Measurements from ENCODE around the gene INHBC.

INHBC gene

DNA sequence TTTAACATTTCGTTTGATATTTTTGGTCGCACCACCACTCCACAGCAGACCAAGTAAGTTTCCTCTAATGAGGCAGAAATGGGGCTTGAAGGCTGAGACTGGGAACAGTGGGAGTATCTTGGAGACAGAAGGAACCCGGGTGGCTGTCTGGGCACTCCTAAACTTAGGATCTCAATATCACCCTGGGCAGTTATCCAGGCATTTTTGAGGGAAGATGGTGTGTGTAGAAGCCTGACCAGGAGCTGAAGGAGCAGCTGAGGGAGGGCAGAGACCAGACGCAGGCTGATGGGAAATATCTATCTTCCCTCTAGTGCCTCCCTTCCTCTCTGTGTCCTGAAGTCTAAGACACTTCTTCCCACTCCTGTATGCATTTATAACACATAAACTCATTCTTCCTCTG, 64.0 kb downstream of the INHBC start:
- H3K9me3 ChIP-seq (ENCODE audit: control insufficient read depth, insufficient read depth, low read depth, low read length) = no peaks in the 10 kb centered on the region
- H3K36me3 ChIP-seq (ENCODE audit: control insufficient read depth in 2 of 2, insufficient read depth in 1 of 2, low read length in 2 of 2) = peaks cover 69 to 74% of the 10 kb centered on the region in 2 experiments
- H3K4me3 ChIP-seq (ENCODE audit: low read depth, low read length) = no peak overlapping the region
- no peak for TF ChIP-seq ZNF600 (tag by site-specific recombination; IDR thresholded peaks at IDR 0.05)
- TF ChIP-seq IKZF3 (tag by site-specific recombination; IDR thresholded peaks at IDR 0.05) = no peak
- TF ChIP-seq ZNF175 (tag by site-specific recombination; IDR thresholded peaks at IDR 0.05) = no peak
- no peak for TF ChIP-seq HOXD13 (CRISPR knock-in tag; IDR thresholded peaks at IDR 0.05; ENCODE audit: borderline replicate concordance)
- TF ChIP-seq ZSCAN30 (tag by site-specific recombination; IDR thresholded peaks at IDR 0.05) = no peak
- TF ChIP-seq ZNF335 (tag by site-specific recombination; conservative IDR thresholded peaks at IDR 0.05) = no peak
- ChIA-PET CTCF (no interaction called here), POLR2A (interaction anchor here (1.0 kb wide), 1 partner anchor 21 kb away, joined by 4 read pairs; no protein-coding TSS in a partner anchor)
- H3K4me1 ChIP-seq (ENCODE audit: control insufficient read depth, insufficient read depth, low read length) = no peaks in the 10 kb centered on the region
- no peak overlapping the region for H3K27ac ChIP-seq (ENCODE audit: extremely low read depth, low read depth, low read length)

DNA sequence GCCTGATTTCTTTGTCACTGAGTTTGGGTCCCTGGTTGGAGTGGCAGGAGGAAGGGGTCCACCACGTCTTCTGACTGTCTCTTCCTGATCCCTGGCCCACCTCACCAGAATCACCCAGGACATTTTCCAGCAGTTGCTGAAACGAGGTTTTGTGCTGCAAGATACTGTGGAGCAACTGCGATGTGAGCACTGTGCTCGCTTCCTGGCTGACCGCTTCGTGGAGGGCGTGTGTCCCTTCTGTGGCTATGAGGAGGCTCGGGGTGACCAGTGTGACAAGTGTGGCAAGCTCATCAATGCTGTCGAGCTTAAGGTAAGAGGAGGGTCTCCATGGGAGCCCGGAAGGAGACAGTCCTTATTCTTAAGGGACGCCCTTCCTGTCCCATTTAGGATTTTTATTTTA, 65.6 kb downstream of the INHBC start:
- ChIA-PET POLR2A (interaction anchor here (1.1 to 1.3 kb wide), 2 partner anchors 14 to 24 kb away, joined by 3 to 4 read pairs; no protein-coding TSS in a partner anchor), CTCF (no interaction called here)
- no peak overlapping the region for H3K4me3 ChIP-seq (ENCODE audit: low read depth, low read length)
- H3K36me3 ChIP-seq (ENCODE audit: control insufficient read depth in 2 of 2, insufficient read depth in 1 of 2, low read length in 2 of 2) = peaks cover 79 to 87% of the 10 kb centered on the region in 2 experiments
- no peak for TF ChIP-seq ZNF791 (tag by site-specific recombination; IDR thresholded peaks at IDR 0.05)
- no peak for TF ChIP-seq ZNF433 (tag by site-specific recombination; IDR thresholded peaks at IDR 0.05; ENCODE audit: low read depth)
- TF ChIP-seq, protein P1, sequence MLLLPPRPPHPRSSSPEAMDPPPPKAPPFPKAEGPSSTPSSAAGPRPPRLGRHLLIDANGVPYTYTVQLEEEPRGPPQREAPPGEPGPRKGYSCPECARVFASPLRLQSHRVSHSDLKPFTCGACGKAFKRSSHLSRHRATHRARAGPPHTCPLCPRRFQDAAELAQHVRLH (tag by site-specific recombination; IDR thresholded peaks at IDR 0.05) = no peak
- no peaks in the 10 kb centered on the region for H3K9me3 ChIP-seq (ENCODE audit: control insufficient read depth, insufficient read depth, low read depth, low read length)
- no peak overlapping the region for H3K27ac ChIP-seq (ENCODE audit: extremely low read depth, low read depth, low read length)
- no peaks in the 10 kb centered on the region for H3K4me1 ChIP-seq (ENCODE audit: control insufficient read depth, insufficient read depth, low read length)
